Nephron progenitor cell (in vitro differentiated cells): Measurements from ENCODE around the gene KLK10.

Source experiments
- DNase-seq: peaks from one replicate; pipeline ENCODE4 v3.0.0; 2021
- H3K27ac Mint-ChIP-seq: 2 replicates; pipeline ENCODE4 v1.8.0; 2021; ENCODE audit warnings: mild to moderate bottlenecking, moderate library complexity, mixed read lengths
- H3K27me3 Mint-ChIP-seq: 2 replicates; pipeline ENCODE4 v1.8.0; 2021; ENCODE audit warnings: mild to moderate bottlenecking, low read depth, mixed read lengths; ENCODE audit not compliant: poor library complexity
- H3K36me3 Mint-ChIP-seq: 2 replicates; pipeline ENCODE4 v1.8.0; 2021; ENCODE audit warnings: low read depth, mixed read lengths
- H3K4me1 Mint-ChIP-seq: 2 replicates; pipeline ENCODE4 v1.8.0; 2021; ENCODE audit warnings: mixed read lengths
- H3K4me3 Mint-ChIP-seq: 2 replicates; pipeline ENCODE4 v1.8.0; 2021; ENCODE audit warnings: mild to moderate bottlenecking, moderate library complexity, mixed read lengths
- H3K9me3 Mint-ChIP-seq: 2 replicates; pipeline ENCODE4 v1.8.0; 2021; ENCODE audit warnings: mild to moderate bottlenecking, moderate library complexity, mixed read lengths
- TF ChIP-seq, protein P1 (sequence below): fragments of 200-600 bp; sonication (generic); IDR thresholded peaks from 2 replicates; pipeline ENCODE4 v1.5.0; 2021; ENCODE audit warnings: antibody characterized with exemption

The KLK10 gene

DNA sequence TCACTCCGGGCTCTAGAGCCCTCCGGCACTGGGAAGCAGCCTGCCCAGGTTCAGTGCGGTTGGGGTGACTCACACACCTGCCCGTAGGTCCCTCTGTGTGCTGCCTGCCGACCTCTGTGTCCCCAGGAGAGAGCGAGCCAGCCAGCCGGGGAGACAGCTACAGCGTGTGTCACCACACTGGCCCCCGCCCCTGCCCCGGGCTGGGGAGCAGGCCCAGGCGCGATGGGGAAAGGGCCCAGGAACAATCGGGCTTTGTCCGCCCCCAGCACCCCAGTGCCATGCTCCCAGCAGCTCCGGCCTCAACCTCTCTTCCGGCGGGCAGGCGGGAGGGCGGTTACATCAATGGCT is 50.1 kb downstream of the KLK10 start, which contains the start of gene KLK6:
Gene KLK6 (minus strand): TSS at position 179 of the 348 bp plus-strand sequence. CDS start 1,487 bp downstream, outside the sequence.
- H3K9me3 Mint-ChIP-seq = no peaks in the 10 kb centered on the region
- H3K4me3 Mint-ChIP-seq = peak within 1 kb of the TSS; percentile 20
- H3K27ac Mint-ChIP-seq = peak within 1 kb of the TSS; percentile 62

DNA sequence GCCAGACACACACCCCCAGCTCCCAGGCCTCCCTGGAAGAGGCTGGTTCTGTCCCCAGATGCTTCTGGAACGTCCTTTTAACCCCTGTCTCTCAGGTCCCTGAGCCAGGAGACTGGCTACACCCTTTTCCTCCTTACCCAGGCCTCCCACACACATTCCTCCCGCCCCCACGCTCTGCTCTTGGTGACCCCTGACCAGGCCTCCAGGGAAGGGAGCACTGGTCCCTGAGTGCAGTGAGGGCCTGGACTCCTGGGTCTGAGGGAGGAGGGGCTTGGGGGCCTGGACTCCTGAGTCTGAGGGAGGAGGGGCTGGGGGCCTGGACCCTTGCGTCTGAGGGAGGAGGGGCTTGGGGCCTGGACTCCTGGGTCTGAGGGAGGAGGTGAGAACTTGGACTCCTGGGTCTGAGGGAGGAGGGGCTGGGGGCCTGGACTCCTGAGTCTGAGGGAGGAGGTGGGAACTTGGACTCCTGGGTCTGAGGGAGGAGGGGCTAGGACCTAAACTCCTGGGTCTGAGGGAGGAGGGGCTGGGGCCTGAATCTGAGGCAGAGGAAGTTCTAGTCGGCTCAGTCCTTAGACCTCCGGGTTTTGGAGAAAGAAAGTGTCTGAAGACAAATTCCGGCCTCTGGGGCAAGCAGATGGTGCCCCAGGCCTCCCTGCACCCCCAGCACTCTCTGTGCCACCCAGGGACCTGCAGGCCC is 50.6 kb downstream of the KLK10 start:
- no peaks in the 10 kb centered on the region for H3K36me3 Mint-ChIP-seq
- H3K27me3 Mint-ChIP-seq = peaks cover 16% of the 10 kb centered on the region
- H3K4me3 Mint-ChIP-seq = no peak overlapping the region
- no peaks in the 10 kb centered on the region for H3K9me3 Mint-ChIP-seq
- DNase-seq = peak; percentile 68
- peak overlapping the region; percentile 62 for H3K27ac Mint-ChIP-seq
- TF ChIP-seq, protein P1, sequence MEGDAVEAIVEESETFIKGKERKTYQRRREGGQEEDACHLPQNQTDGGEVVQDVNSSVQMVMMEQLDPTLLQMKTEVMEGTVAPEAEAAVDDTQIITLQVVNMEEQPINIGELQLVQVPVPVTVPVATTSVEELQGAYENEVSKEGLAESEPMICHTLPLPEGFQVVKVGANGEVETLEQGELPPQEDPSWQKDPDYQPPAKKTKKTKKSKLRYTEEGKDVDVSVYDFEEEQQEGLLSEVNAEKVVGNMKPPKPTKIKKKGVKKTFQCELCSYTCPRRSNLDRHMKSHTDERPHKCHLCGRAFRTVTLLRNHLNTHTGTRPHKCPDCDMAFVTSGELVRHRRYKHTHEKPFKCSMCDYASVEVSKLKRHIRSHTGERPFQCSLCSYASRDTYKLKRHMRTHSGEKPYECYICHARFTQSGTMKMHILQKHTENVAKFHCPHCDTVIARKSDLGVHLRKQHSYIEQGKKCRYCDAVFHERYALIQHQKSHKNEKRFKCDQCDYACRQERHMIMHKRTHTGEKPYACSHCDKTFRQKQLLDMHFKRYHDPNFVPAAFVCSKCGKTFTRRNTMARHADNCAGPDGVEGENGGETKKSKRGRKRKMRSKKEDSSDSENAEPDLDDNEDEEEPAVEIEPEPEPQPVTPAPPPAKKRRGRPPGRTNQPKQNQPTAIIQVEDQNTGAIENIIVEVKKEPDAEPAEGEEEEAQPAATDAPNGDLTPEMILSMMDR = no peak
- peaks cover 76% of the 10 kb centered on the region for H3K4me1 Mint-ChIP-seq

More for the DNA sequence above, 50.1 kb downstream of the KLK10 start, which contains the start of gene KLK6:
- no peak for DNase-seq
- Mint-ChIP-seq H3K36me3 (no peaks in the 10 kb centered on the region), H3K27me3 (peaks cover 13% of the 10 kb centered on the region), H3K4me1 (peaks cover 81% of the 10 kb centered on the region)
- TF ChIP-seq, protein P1 = no peak

DNA sequence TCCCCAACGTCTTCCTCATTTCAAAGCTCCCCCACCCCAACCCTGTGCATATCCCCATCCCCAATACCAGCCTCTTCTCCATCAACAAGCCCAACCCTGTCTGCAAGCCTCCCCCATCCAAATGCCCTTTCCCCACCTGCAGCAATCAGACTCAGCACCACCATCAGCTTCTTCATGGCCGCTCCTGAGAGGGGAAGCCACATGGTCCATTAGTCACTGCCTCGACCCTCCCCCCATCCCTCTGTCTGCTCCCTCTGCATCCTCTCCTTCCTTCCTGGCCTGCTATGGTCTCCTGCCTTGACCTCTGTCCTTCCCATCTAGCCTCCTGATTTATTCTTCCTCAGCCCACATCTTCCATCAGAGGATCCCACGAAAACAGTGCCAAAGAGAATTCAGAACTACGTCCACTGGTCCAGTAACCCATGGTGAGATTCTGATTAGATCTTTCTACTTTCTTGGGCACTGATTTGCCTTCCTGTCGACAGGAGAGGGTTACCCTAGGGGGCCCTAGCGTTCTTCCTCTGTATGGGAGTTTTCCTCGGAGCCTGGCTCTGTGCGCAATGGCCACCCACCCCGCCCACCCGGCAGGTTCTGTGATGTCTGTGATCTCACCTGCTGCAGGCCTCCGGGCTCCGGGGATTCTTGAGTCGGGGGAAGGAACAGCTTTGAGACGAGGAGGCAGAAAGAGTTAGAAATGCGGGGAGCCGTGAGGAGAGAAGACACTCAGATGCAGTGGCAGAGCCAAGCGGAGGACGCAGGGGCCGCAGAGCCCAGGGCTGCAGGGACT is 51.4 kb downstream of the KLK10 start:
- peak overlapping the region; percentile 41 for H3K4me3 Mint-ChIP-seq
- peak overlapping the region; percentile 62 for H3K27ac Mint-ChIP-seq
- no peaks in the 10 kb centered on the region for H3K36me3 Mint-ChIP-seq
- TF ChIP-seq, protein P1 = no peak
- DNase-seq = peak; percentile 32
- peaks cover 18% of the 10 kb centered on the region for H3K27me3 Mint-ChIP-seq
- peaks cover 76% of the 10 kb centered on the region for H3K4me1 Mint-ChIP-seq
- no peaks in the 10 kb centered on the region for H3K9me3 Mint-ChIP-seq

DNA sequence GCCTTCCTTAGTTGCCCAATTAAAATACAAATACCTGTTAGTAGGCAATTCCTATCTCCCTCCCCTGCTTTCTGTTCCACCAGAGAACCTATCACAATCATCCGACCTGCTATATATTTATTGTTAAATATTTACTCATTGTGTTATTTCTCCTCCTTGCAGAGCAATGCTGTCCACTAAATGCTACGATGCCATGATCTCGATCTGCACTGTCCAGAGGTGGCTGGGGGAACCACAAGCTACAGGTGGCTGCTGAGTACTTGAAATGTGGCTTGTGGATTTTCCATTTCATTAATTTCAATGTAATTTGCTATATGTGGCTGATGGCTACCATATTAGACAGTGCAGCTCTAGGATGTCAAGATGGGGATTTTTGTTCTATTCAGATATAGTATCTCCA is 55.2 kb downstream of the KLK10 start:
- peaks cover 13% of the 10 kb centered on the region for H3K36me3 Mint-ChIP-seq

DNA sequence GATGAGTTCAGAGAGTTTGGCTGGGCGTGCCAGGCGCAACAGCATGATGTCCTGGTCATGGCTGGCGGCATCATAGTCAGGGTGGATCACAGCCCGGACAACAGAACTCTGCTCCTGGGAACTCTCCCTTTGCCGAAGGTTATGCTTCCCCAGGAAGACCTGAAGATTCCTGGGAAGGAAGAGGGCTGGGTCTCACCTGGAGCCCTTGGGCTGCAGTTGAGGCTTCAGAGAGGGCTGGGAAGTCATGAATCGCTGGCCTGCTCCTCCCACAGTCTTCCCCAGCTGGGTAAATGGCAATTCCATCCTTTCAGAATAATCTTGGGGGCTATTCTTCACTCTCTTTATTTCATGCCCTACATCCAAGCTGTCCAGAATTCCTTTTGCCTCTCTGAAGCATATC is 56.1 kb downstream of the KLK10 start:
- TF ChIP-seq, protein P1 = no peak
- no peak for DNase-seq
- H3K4me3 Mint-ChIP-seq = no peak overlapping the region
- H3K9me3 Mint-ChIP-seq = peaks cover 4% of the 10 kb centered on the region
- H3K27ac Mint-ChIP-seq = peak overlapping the region; percentile 33
- H3K36me3 Mint-ChIP-seq = peaks cover 15% of the 10 kb centered on the region
- H3K4me1 Mint-ChIP-seq = peaks cover 42% of the 10 kb centered on the region
- peaks cover 42% of the 10 kb centered on the region for H3K27me3 Mint-ChIP-seq

More for the DNA sequence above, 55.2 kb downstream of the KLK10 start:
- Mint-ChIP-seq H3K27me3 (peaks cover 33% of the 10 kb centered on the region), H3K9me3 (peaks cover 4% of the 10 kb centered on the region), H3K27ac (no peak overlapping the region), H3K4me3 (no peak overlapping the region), H3K4me1 (peaks cover 49% of the 10 kb centered on the region)
- DNase-seq = no peak
- TF ChIP-seq, protein P1 = no peak
